Testis (tissue), 3 donors: ENCODE data around the gene SLC7A7. TPM values are rescaled to one million over a fixed set of nuclear protein-coding genes. Genes with fewer than 3 reads are reported as not detected.
"Not testable (repeated sequence)": the region's sequence is repeated elsewhere in the genome, so short reads cannot be mapped to it uniquely, and the experiment has no call there.

Experiments used
- DNase-seq: peaks from one replicate; pipeline ENCODE4 v3.0.0-alpha.2; 2019
- H3K27ac ChIP-seq, 2 donors: fragments of 200-600 bp; sonication (generic); one replicate each; pipeline ENCODE4 v1.5.1; 2019
- H3K27me3 ChIP-seq: fragments of 200-600 bp; sonication (generic); one replicate; pipeline ENCODE4 v1.5.1; 2019
- H3K36me3 ChIP-seq: fragments of 200-600 bp; sonication (generic); one replicate; pipeline ENCODE4 v1.5.1; 2017; ENCODE audit warnings: low read depth; ENCODE audit errors: missing control alignments
- H3K4me1 ChIP-seq: fragments of 200-600 bp; sonication (generic); one replicate; pipeline ENCODE4 v1.5.1; 2019
- H3K4me3 ChIP-seq, 2 donors: fragments of 200-600 bp; sonication (generic); one replicate each; pipeline ENCODE4 v1.5.1; 2017 to 2019
- H3K9me3 ChIP-seq: fragments of 200-600 bp; sonication (generic); one replicate; pipeline ENCODE4 v1.5.1; 2017
- CTCF ChIP-seq, 3 experiments: fragments of 450-650 bp in 2 of 3; fragments of 200-600 bp in 1 of 3; sonication (generic) in 1 of 3; IDR thresholded peaks; one replicate each; pipeline ENCODE4 v1.5.1; 2016 to 2019; ENCODE audit warnings: antibody characterized with exemption in 3 of 3, mild to moderate bottlenecking in 2 of 3, moderate library complexity in 1 of 3
- POLR2A ChIP-seq: fragments of 450-650 bp; IDR thresholded peaks from one replicate; pipeline ENCODE4 v1.6.1; 2017; ENCODE audit warnings: antibody characterized with exemption, mild to moderate bottlenecking, moderate library complexity
- WGBS, 2 donors: methylation state at CpG; one replicate each; pipeline ENCODE4 v1.1.5; 2018; 5-methylcytosine and 5-hydroxymethylcytosine counted together
- intact Hi-C: fragments of 100-400 bp; cut with DNase I; formaldehyde crosslinking; loops from one replicate; pipeline ENCODE4 v1.15.1; 2023; ENCODE audit warnings: low total_unique reads
- polyA plus RNA-seq: library from polyadenylated mRNA; stranded (reverse); fragments of 350-450 nt; fragmentation: Illumina TruSeq; extraction: RNeasy Lipid Tissue Mini Kit (QIAGEN cat#74804); gene quantifications from one replicate; pipeline ENCODE4 v1.2.3, GENCODE V29; 2014; ENCODE audit warnings: low read depth, low replicate concordance; ENCODE audit not compliant: insufficient read depth
- total RNA-seq, 2 donors: library from RNA; depleted of rRNA; stranded (reverse); fragments of >200 nt; gene quantifications; one replicate each; pipeline ENCODE4 v1.2.3, GENCODE V29; 2016

Gene SLC7A7
- total and polyA plus RNA-seq, 3 donors from 2014 or later: 22.2 to 77.1 (median 34.7) TPM

- intact Hi-C loops: no loop called here
These were observed 3.5 kb downstream of the SLC7A7 start for GRCh38 chr14:22811722-22812121.

GRCh38 chr14:22808388-22809209, 6.6 kb downstream of the SLC7A7 start:
- WGBS, 2 donors: 81 to 86% methylated on average over 5 of the region's 5 CpGs
- no peak overlapping the region for H3K4me3 ChIP-seq
- intact Hi-C loops: no loop called here
- no peaks in the 10 kb centered on the region for H3K27me3 ChIP-seq
- no peaks in the 10 kb centered on the region for H3K9me3 ChIP-seq
- no peak overlapping the region for H3K27ac ChIP-seq
- H3K4me1 ChIP-seq: no peaks in the 10 kb centered on the region
- no peak for TF ChIP-seq CTCF (IDR thresholded peaks at IDR 0.05)
- TF ChIP-seq POLR2A: no peak
- no peaks in the 10 kb centered on the region for H3K36me3 ChIP-seq
- DNase-seq: no peak

More at GRCh38 chr14:22811722-22812121, 3.5 kb downstream of the SLC7A7 start:
- DNase-seq: no peak
- Histone ChIP-seq H3K27me3 (no peaks in the 10 kb centered on the region), H3K4me1 (no peaks in the 10 kb centered on the region), H3K27ac (no peak overlapping the region), H3K9me3 (no peaks in the 10 kb centered on the region), H3K4me3 (no peak overlapping the region), H3K36me3 (no peaks in the 10 kb centered on the region)
- 49 to 55% methylated on average over 2 of the region's 2 CpGs for WGBS, 2 donors
- TF ChIP-seq POLR2A: no peak
- no peak for TF ChIP-seq CTCF (IDR thresholded peaks at IDR 0.05)

GRCh38 chr14:22807432-22808087, 7.7 kb downstream of the SLC7A7 start:
- TF ChIP-seq POLR2A (no peak), CTCF (IDR thresholded peaks at IDR 0.05) (no peak)
- H3K4me1 ChIP-seq: no peaks in the 10 kb centered on the region
- no peak for DNase-seq
- no peaks in the 10 kb centered on the region for H3K27me3 ChIP-seq
- no peak overlapping the region for H3K27ac ChIP-seq
- H3K9me3 ChIP-seq: no peaks in the 10 kb centered on the region
- WGBS, 2 donors: 75 to 78% methylated on average over 13 of the region's 13 CpGs
- H3K4me3 ChIP-seq: no peak overlapping the region
- H3K36me3 ChIP-seq: no peaks in the 10 kb centered on the region
- intact Hi-C loops: no loop called here

GRCh38 chr14:22805235-22805634, 10.0 kb downstream of the SLC7A7 start:
- H3K4me3 ChIP-seq, H3K27me3 ChIP-seq, intact Hi-C loops, DNase-seq, H3K4me1 ChIP-seq, H3K27ac ChIP-seq, H3K36me3 ChIP-seq, H3K9me3 ChIP-seq: not testable (repeated sequence)
- WGBS, 2 donors: 83 to 92% methylated on average over 4 of the region's 4 CpGs

- Histone ChIP-seq H3K27me3 (no peaks in the 10 kb centered on the region), H3K4me1 (no peaks in the 10 kb centered on the region), H3K4me3 (no peak overlapping the region), H3K27ac (no peak overlapping the region), H3K9me3 (no peaks in the 10 kb centered on the region), H3K36me3 (no peaks in the 10 kb centered on the region)
- no peak for TF ChIP-seq POLR2A
- no peak for TF ChIP-seq CTCF (IDR thresholded peaks at IDR 0.05)
- intact Hi-C loops: no loop called here
- no peak for DNase-seq
- WGBS, 2 donors: 89 to 93% methylated on average over 3 of the region's 3 CpGs
These were observed 11.6 kb downstream of the SLC7A7 start for GRCh38 chr14:22803687-22803974.
